Panc1 (cell line): ENCODE data around the gene PKNOX2. TPM values are rescaled to one million over a fixed set of nuclear protein-coding genes. Genes with fewer than 3 reads are reported as not detected.

ENCODE experiments used
- ATAC-seq: fragments of 200-7000 bp; cut with Tn5 transposase; 2 replicates; pipeline ENCODE4 v1.9.1; 2020; ENCODE audit warnings: mild to moderate bottlenecking, moderate library complexity
- BruUV-seq: library from RNA; stranded (reverse); fragments of 400-500 nt; replicated peaks from 2 replicates; lab custom pipeline; 2021; lab: Mats Ljungman, UMichigan
- CTCF ChIA-PET: fragments of 300-600 bp; sonication (Branson Sonifier 250); formaldehyde crosslinking; loops from one replicate; lab custom pipeline; 2022; ENCODE audit warnings: antibody characterized with exemption; lab: Charles Lee
- POLR2A ChIA-PET: fragments of 300-600 bp; sonication (Branson Sonifier 250); formaldehyde crosslinking; loops from one replicate; lab custom pipeline; 2022; ENCODE audit warnings: antibody characterized with exemption; lab: Charles Lee
- DNase-seq: peaks from one replicate; pipeline ENCODE4 v3.0.0-alpha.2; 2010; ENCODE audit warnings: low read depth, low spot score
- H3K27ac ChIP-seq: 2 replicates; pipeline ENCODE4 v1.5.1; 2011; ENCODE audit warnings: mild to moderate bottlenecking, low read length, inconsistent platforms
- H3K27me3 ChIP-seq: fragments of 200-500 bp; sonication (Bioruptor generic); 2 replicates; pipeline ENCODE4 v1.6.0; 2014; ENCODE audit warnings: low read length, inconsistent platforms; ENCODE audit not compliant: control insufficient read depth, insufficient read depth
- H3K36me3 ChIP-seq: fragments of 200-500 bp; sonication (Bioruptor generic); 2 replicates; pipeline ENCODE4 v1.5.1; 2014; ENCODE audit warnings: inconsistent platforms, mild to moderate bottlenecking, low read length, moderate library complexity; ENCODE audit not compliant: control insufficient read depth, insufficient read depth
- H3K4me1 ChIP-seq: 2 replicates; pipeline ENCODE4 v1.5.1; 2011; ENCODE audit warnings: inconsistent platforms, mild to moderate bottlenecking, low read length, moderate library complexity; ENCODE audit not compliant: control insufficient read depth, insufficient read depth
- H3K4me3 ChIP-seq, 2 experiments: 2 replicates each; pipeline ENCODE4 v1.5.1; 2011 to 2012; ENCODE audit warnings: low read depth in 2 of 2, low read length in 2 of 2, mild to moderate bottlenecking in 2 of 2, inconsistent platforms in 1 of 2, moderate library complexity in 1 of 2
- H3K9me3 ChIP-seq: fragments of 200-500 bp; sonication (Bioruptor generic); 2 replicates; pipeline ENCODE4 v1.5.1; 2014; ENCODE audit warnings: low read depth, mild to moderate bottlenecking, inconsistent platforms, low read length, moderate library complexity; ENCODE audit not compliant: control insufficient read depth, insufficient read depth
- POLR2AphosphoS5 ChIP-seq: IDR thresholded peaks from 2 replicates; pipeline ENCODE4 v1.6.1; 2012; ENCODE audit warnings: mild to moderate bottlenecking, low read depth, low read length, moderate library complexity
- REST ChIP-seq, 2 experiments: IDR thresholded peaks; 2 replicates each; pipeline ENCODE4 v1.6.1; 2011 to 2012; ENCODE audit warnings: low read depth in 2 of 2, control low read depth in 1 of 2, low read length in 1 of 2, mild to moderate bottlenecking in 1 of 2, moderate library complexity in 1 of 2; ENCODE audit not compliant: insufficient read depth in 1 of 2
- SIN3A ChIP-seq: IDR thresholded peaks from 2 replicates; pipeline ENCODE4 v1.6.1; 2012; ENCODE audit warnings: low read depth, mild to moderate bottlenecking, low read length, moderate library complexity, borderline replicate concordance; ENCODE audit not compliant: insufficient read depth
- TCF7L2 ChIP-seq: IDR thresholded peaks from 2 replicates; pipeline ENCODE4 v1.6.1; 2011; ENCODE audit warnings: mild to moderate bottlenecking, low read depth, low read length, inconsistent platforms
- in situ Hi-C: cut with HindIII; loops from 2 replicates; pipeline ENCODE4 v1.10.0; 2016; ENCODE audit warnings: low sequenced_read_pairs, low pct_unique_long_range_greater_than_20kb
- intact Hi-C: fragments of 100-400 bp; cut with micrococcal nuclease; formaldehyde crosslinking; loops from one replicate; pipeline ENCODE4 v1.10.0; 2022; ENCODE audit not compliant: unreplicated experiment
- total RNA-seq: library from RNA; stranded (reverse); gene quantifications from one replicate; pipeline ENCODE4 v1.2.1, GENCODE V29; 2021; ENCODE audit not compliant: unreplicated experiment
- TF ChIP-seq, protein P1 (sequence below): fragments of 450-650 bp; IDR thresholded peaks from 2 replicates; pipeline ENCODE4 v1.5.1; 2017; ENCODE audit warnings: mild to moderate bottlenecking

The PKNOX2 gene
- total RNA-seq, 1 experiment from 2014 or later: not detected

- in situ Hi-C loops: no loop called here
- Histone ChIP-seq H3K9me3 (no peaks in the 10 kb centered on the region), H3K4me3 (no peak overlapping the region), H3K27ac (no peak overlapping the region), H3K27me3 (peaks cover 2% of the 10 kb centered on the region; the same call in 1 of the 2 replicates), H3K4me1 (no peaks in the 10 kb centered on the region), H3K36me3 (no peaks in the 10 kb centered on the region)
- TF ChIP-seq TCF7L2 (no peak), POLR2AphosphoS5 (no peak), REST (IDR thresholded peaks at IDR 0.05; ENCODE audit: insufficient read depth in 1 of 2, low read depth in 2 of 2, low read length in 1 of 2) (no peak), SIN3A (no peak)
- TF ChIP-seq, protein P1, sequence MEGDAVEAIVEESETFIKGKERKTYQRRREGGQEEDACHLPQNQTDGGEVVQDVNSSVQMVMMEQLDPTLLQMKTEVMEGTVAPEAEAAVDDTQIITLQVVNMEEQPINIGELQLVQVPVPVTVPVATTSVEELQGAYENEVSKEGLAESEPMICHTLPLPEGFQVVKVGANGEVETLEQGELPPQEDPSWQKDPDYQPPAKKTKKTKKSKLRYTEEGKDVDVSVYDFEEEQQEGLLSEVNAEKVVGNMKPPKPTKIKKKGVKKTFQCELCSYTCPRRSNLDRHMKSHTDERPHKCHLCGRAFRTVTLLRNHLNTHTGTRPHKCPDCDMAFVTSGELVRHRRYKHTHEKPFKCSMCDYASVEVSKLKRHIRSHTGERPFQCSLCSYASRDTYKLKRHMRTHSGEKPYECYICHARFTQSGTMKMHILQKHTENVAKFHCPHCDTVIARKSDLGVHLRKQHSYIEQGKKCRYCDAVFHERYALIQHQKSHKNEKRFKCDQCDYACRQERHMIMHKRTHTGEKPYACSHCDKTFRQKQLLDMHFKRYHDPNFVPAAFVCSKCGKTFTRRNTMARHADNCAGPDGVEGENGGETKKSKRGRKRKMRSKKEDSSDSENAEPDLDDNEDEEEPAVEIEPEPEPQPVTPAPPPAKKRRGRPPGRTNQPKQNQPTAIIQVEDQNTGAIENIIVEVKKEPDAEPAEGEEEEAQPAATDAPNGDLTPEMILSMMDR: no peak
- POLR2A ChIA-PET: no interaction called here
- intact Hi-C loops: no loop called here
- DNase-seq (no peak), ATAC-seq (no peak)
- no TSS peak for BruUV-seq
- CTCF ChIA-PET: no interaction called here
Measured at GRCh38 chr11:125468025-125468424, 303.5 kb downstream of the PKNOX2 start.

DNA sequence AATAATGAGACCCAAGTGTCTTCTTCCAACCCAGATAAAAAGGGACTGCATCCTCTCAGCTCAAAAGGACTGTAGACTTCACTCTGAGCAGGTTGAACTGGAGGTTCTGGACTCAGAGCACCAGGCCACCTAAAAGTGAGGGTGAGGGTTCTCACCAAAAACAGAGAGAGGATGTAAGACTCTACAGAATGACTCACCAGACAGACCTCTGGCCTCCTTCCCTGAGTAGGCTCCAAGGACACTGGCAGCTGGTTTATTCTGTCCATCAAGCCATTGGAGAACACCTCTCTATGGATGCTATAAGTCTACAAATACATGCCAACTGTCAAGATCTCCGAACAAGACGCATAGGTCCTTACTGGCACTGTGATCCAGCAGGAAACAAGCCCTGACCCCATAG, 304.3 kb downstream of the PKNOX2 start:
- intact Hi-C loops: no loop called here
- ChIA-PET CTCF (interaction anchor here (0.6 kb wide), 1 partner anchor 16 kb away, joined by 9 read pairs; no protein-coding TSS in a partner anchor), POLR2A (no interaction called here)
- ATAC-seq: no peak
- Histone ChIP-seq H3K27ac (no peak overlapping the region), H3K4me1 (no peaks in the 10 kb centered on the region), H3K36me3 (no peaks in the 10 kb centered on the region), H3K9me3 (no peaks in the 10 kb centered on the region), H3K4me3 (no peak overlapping the region), H3K27me3 (0 out of 2 replicates have a peak, but pooled peaks cover 2% of the 10 kb centered on the region)
- BruUV-seq: no TSS peak
- in situ Hi-C loops: no loop called here
- DNase-seq: no peak
- TF ChIP-seq POLR2AphosphoS5: no peak
- TF ChIP-seq, protein P1: no peak
- TF ChIP-seq SIN3A: no peak
- TF ChIP-seq REST (IDR thresholded peaks at IDR 0.05; ENCODE audit: insufficient read depth in 1 of 2, low read depth in 2 of 2, low read length in 1 of 2): no peak
- no peak for TF ChIP-seq TCF7L2
